Right lobe of liver (tissue), 4 donors: Measurements from ENCODE around the gene SH3RF3.

ENCODE experiments used
- CTCF ChIP-seq, 4 donors: fragments of 200-600 bp in 3 of 4; fragments of 450-650 bp in 1 of 4; IDR thresholded peaks; one replicate each; pipeline versions ENCODE4 v1.5.1 to v1.8.0; 2016 to 2022; ENCODE audit warnings: antibody characterized with exemption in 4 of 4, mild to moderate bottlenecking in 2 of 4
- POLR2A ChIP-seq: fragments of 450-650 bp; IDR thresholded peaks from one replicate; pipeline ENCODE4 v1.6.1; 2017; ENCODE audit warnings: antibody characterized with exemption, mild to moderate bottlenecking
- donor health status: DM: no; HTN: no; CAD: no.
- donor health status: DM: no; HTN: no; CAD: no.
- donor health status: DM: no; HTN: yes; CAD: no.

- no peak for TF ChIP-seq CTCF (IDR thresholded peaks at IDR 0.05)
- no peak for TF ChIP-seq POLR2A
Measured at GRCh38 chr2:109415581-109416013, 286.6 kb downstream of the SH3RF3 start.
